NCI-H2171 (cell line): ENCODE results near the gene SFXN2.
"Not testable (repeated sequence)": the region's sequence is repeated elsewhere in the genome, so short reads cannot be mapped to it uniquely, and the experiment has no call there.

Source experiments
- DNase-seq: peaks from one replicate; lab custom pipeline; 2025; lab: John Stamatoyannopoulos, UW

The SFXN2 gene

DNA sequence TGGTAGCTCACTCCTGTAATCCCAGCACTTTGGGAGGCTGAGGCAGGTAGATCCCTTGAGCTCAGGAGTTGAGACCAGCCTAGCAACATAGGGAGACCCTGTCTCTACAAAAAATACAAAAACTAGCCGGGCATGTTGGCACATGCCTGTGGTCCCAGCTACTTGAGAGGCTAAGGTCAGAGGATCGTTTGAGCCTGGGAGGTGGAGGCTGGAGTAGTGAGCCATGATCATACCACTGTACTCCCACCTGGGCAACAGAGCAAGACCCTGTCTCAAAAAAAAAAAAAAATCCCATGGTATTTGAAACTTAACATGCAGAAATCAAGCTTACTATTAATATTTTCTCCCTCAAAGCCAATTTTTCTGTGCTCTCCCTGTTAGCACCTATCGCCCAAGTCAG, 5.9 kb downstream of the SFXN2 start:
- no peak for DNase-seq

DNA sequence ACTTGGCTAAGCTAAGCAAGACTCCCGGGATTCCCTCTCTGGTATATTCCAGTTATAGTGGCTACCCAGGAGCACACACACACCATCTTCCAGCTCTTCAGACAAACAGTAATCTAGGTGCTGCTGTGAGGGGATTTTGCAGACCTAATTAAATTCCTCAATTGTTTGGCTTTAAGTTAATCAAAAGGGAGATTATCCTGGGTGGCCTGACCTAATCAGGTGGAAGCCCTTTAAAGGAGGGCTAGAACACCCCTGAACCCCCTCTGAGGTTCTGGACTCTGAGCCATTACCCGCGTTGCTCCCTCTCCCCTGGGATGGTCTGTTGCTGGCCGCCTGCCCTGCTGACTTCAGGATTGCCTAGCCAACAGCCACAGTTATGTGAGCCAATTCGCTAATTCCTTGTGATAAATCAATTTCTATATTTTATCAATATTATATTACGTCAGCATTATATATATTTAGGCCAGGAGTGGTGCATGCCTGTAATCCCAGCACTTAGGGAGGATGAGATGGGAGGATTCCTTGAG, 6.4 kb downstream of the SFXN2 start:
- DNase-seq = no peak

DNA sequence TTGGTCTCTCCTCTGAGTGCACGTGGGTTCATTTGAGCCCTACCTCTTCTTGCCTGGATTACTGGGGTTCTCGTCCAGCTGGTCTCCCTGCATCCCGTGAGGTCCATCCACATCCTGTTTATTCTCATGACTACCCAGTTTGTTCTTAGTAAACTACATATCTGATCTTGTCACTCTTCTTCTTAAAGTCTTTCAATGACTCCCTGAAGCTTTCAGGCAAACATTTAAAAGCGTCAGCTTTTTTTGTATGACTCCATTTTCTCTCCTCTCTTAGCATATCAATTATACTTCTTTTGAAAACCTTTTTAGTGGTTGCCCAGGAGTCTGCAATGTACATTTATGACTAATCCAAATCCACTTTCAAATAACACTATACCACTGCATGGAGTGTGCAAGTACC, 7.5 kb downstream of the SFXN2 start:
- no peak for DNase-seq

DNA sequence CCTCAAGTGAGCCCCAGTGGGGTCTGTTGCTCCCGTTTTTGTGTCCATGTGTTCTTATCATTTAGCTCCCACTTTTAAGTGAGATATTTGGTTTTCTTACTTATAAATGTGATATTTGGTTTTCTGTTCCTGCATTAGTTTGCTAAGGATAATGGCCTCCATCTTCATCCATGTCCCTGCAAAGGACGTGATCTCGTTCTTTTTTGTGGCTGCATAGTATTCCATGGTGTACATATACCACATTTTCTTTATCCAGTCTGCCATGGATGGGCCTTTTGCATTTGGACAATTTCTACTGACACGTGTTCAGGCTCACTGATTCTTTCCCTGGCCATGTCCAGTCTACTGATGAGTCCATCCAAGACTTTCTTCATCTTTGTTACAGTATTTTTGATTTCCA, 9.6 kb downstream of the SFXN2 start:
- DNase-seq = no peak

DNA sequence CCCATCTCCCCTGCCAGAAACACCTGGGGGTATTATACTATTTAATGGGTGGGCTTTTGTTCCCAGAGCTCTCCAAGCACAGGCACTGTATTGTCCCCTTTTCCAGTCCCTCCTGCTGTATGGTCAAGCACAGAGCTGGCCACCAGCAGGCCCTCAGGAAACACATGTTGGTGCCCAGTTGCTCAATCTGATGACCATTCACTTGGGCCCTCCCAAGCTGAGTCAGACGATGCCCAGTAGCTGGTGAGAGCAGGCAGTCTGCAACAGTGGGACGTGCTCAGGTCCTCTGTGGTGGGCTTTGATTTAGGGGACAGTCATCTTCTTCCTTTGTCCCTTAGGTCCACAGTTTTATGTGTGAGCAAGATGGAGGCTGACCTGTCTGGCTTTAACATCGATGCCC, 11.8 kb downstream of the SFXN2 start:
- DNase-seq = no peak

DNA sequence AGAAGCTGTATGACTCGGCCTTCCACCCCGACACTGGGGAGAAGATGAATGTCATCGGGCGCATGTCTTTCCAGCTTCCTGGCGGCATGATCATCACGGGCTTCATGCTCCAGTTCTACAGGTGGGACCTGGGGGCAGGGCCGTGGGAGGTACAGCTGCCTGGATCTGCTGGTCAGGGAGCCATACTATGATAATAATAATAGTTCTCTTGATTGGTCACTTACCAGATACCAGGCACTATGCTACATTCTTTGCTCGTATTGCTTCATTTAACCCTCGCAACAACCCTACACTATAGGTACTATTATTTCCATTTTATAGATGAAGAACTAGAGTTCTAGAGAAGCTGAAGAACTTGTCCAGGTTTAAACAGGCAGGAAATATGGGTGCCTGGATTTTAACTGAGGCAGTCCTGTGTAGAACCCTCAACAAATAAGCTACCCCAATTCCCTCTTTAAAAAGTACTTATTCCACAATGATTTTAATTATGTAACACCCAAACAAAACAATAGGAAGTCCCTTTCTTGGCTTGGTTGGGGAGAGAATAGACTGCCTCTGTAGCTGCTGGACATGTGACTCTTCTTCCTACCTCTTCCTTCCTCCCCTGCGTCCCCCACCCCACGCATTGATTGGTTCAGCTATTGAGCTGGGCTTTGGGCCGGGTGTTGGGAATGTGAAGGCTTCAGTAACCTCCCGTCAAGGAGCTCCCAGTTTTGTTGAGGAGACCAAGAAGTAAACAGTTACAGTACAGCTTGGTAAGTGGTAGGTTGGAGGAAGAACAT, 12.8 kb downstream of the SFXN2 start:
- DNase-seq = no peak

DNA sequence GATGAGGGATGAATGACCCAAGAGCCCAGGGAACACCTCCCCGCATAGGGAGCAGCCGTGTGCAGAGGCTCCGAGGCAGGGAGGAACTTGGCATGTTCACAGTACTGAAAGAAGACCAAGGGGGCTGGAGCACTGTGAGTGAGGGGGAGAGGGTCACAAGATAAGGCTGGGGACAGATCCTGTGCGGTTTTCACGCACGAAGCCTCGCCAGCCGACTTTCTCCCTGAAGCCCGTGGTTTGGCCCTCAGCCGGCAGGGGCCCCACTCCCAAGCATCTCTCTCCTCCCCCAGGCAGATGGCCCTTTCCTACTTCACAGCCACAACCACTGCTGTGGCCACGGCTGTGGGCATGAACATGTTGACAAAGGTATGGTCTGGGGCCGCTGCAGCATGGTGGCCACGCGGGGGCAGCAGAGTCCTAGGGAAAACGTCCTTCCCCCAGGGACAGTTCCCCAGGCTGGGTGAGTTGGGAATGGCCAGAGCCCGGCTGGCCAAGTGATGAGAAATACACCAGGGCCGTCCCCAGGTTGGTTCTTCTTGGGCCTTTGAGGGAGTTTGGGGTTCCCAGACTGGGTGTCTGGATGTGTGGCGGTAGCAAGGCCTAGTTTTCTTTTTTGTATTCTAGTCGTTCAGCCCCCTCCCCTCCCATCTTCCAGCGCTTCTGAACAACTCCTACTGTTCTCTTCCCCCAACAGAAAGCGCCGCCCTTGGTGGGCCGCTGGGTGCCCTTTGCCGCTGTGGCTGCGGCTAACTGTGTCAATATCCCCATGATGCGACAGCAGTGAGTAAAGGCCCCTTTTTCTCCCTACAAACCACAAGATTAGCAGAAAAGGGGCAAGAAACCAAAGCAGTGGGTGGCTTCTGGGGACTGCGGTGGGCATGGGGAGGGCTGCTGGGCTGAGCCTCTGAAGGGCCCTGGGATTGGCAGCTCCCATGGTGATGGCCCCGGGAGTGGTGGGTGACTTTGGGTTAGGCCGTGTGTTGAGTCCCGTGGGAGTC, 14.9 kb downstream of the SFXN2 start:
- DNase-seq = no peak

DNA sequence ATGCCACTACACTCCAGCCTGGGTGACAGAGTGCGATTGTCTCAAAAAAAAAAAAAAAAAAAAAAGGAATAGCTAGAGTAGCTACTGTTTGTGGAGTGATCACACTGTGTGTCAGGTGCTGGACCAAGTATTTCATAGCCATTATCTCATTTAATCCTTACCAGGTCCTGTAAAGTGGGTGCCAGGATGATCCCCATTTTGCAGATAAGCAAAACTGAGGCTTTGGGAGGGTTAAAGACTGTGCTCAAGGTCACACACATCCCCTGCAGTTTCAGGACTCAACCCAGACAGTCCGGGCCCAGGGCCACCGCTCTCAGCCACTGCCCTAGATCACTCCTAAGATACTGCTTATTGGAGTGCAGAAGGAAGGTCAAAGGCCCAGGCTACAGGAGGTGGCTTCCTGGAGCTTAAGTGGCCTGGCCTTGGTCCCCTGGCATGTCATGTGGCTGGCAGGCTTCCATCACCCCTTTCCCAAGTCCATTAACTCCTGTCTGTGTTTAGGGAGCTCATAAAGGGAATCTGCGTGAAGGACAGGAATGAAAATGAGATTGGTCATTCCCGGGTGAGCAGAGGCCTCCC, 16.9 kb downstream of the SFXN2 start:
- no peak for DNase-seq

DNA sequence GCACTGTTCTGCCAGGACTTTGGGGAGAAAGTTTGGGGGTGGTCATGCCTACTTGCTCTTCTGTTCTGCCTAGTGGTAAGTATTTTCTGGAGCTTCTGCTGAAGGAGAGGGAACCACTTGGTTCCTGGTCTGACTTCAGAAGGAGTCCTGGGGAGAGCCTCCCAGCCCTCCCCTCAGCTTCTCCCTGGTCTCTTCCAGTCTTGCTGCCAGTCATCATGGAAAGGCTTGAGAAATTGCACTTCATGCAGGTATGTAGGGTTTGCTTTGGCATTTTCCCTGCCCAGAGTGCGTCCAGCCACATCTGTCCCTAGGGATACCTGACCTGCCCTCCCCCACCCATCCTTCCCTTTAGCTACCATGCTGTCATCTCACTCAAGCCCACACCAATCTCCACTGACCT, 18.2 kb downstream of the SFXN2 start:
- no peak for DNase-seq

DNA sequence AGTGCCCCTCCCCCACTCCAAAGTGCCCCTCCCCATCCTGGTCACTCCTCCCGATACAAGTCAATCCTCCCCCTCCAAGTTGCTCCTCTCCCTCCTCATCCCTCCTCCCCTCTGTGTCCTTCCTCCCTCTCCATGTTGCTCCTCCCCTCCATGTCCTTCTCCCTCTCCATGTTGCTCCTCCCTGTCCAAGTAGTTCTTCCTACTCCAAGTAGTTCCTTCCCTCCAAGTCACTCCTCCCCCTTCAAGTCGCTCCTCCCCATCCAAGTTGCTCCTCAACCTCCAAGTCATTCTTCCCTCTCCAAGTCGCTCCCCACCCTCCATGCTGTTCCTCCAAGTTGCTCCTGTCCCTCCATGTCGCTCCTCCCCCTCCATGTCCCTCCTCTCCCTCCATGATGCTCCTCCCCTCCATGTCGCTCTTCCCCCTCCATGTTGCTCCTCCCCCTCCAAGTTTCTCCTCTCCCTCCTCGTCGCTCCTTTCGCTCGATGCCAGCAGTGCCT, 20.7 kb downstream of the SFXN2 start:
- DNase-seq = no peak

DNA sequence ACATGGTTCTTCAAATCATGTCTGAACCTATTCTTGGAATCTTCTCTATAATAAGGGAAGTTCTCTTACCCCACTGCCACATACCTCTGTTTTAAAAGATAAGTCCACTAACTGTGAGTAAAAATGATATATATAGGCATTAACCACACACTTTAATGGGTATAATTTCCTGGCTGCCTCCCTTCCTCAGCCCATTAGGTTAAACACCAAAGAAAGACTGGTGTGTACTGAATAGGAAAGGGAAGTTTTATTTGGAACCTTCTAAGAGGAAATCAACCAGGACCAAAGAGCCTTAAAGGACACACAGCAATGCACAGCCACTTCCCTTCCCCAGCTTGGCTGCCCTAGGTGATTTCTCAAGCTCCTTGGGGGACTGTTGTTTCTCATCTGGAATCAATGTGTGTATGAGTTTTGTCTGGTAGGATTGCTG, 24.3 kb downstream of the SFXN2 start:
- DNase-seq = no peak

DNA sequence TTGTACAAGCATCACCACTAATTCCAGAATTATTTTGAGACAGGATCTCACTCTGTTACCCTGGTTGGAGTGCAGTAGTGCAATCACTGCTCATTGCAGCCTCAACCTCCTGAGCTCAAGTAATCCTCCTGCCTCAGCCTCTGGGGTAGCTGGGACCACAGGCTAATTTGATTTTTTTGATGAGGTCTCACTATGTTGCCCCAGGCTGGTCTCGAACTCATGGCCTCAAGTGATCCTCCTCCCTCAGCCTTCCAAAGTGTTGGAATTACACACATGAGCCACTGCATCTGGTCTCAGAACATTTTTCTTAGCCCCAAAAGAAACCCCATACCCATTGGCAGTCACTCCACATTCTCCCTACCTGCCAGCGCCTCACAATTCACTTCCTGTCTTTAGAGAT, 25.8 kb downstream of the SFXN2 start:
- no peak for DNase-seq

DNA sequence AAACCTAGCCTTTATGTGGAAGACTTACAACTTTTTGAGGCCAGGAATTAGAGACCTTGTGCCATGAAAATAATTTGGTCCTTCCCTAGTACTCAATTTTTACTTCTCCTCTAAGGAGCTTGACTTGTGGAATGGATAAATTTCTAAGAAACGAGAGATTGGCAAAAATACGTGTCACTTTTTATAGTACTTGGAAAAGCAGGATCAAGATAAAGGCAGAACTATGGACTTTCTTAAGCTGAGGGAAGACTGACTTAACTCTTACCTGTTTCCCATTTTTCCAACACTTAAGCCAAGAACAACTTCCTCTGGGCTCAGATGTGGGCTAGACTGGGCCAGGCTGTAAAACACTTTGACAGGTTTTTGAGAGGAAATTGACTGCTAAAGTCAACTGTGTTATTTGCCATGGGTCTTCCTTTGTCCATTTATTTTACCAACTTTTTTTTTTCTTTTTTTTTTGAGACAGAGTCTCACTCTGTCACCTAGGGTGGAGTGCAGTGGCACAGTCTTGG, 27.3 kb downstream of the SFXN2 start:
- DNase-seq = no peak

DNA sequence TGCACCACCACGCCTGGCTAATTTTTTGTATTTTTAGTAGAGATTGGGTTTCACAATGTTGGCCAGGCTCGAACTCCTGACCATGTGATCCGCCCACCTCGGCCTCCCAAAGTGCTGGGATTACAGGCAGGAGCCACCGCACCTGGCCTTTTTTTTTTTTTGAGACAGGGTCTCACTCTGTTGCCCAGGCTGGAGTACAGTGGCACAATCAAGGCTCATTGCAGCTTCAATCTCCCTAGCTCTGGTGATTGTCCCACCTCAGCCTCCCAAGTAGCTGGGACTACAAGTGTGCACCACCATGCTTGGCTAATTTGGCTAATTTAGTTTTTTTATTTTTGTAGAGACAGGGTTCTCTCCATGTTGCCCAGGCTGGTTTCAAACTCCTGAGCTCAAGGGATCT, 27.9 kb downstream of the SFXN2 start:
- DNase-seq = not testable (repeated sequence)

DNA sequence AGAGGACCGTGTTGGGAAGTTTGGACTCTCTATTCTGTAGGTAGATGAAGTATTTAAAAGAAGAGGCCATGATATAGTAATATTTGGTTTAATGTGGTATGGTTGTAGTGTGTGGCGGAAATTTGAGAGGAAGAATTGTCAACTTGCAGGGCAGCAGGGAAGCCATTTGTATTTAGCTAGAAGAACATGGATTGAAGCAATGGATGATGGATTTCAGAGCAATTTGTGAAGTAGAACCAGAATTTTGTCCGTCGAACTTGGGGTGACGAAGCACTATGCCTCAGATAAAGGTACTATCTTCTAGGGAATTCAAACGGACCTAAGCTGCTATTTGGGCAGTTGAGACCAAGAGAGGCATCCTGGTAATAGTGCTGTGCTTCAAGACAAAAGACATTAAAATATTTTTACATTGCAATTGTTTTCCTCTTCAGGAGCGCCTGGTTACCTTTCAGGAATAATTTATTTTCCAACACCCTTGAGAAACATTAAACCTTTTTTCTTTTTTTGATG, 28.7 kb downstream of the SFXN2 start:
- DNase-seq = no peak

DNA sequence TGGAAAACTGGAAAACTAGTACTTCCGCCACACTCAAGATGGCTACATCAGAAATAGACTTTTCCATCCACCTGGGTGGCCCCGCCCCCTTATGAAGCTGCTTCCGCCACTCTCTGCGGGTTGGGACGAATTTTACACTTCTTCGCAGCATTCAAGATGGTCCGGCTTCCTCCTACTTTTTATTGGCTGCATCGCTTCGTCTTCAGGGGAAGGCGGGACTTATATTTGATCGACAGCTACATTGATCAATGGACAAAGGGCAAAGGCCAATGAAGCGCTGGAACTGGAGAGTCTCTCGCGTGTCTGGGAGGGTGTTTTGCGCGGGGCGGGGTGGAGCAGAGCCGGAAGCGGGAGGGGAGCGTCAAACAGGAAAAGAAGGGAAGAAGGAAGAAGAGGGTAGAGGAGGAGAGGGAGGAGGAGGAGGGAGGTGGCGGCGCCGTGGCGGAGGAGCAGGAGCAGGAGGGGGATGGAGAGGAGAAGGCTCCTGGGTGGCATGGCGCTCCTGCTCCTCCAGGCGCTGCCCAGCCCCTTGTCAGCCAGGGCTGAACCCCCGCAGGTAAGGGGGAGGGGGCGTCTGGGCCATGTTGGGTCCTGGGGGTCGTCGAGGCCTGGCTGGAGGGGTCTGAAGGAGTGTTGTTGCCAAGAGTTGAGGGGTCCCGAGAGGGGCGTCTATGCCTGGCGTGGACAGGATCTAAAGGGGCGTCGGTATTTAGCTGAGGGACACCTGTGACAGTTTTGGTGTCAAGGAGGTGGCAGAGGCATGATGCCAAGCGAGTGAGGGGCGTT, 29.3 kb downstream of the SFXN2 start, which contains the start of gene WBP1L:
WBP1L (plus strand) TSS at position 361 of the 786 bp plus-strand sequence; CDS start at position 467, 106 bp downstream.
- DNase-seq = peak; percentile 89

DNA sequence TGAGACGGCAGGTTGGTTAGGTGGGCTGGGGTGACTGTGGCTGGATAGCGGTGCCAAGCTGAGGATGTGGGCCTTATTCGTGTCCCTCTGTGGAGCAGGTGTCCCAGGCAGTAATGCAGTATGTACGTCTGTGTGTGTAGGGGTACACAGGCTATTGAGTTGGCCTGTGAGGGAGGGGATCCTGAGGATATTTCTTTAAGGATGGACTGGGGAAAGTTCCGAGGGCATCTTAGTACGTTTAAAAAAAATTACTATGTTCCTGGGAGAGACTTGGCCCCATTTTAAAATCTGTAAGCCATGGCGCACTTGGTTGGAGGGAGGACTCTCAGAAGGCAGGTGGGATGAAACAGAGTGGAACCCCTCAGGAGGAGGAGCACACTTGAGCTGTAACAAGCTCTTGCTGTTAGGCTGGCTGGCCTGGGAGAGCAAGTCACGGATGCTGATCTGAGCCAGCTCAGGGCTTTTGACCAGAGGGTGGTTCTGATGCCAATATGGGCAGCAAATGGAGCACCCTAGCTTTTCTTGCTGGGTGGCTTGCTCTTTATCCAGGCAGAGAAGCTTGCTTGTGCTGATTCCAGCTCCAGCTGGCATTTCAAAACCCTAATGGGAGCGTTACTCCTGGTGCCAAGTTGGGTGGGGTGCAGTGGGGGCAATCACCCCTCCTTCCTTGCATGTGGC, 30.1 kb downstream of the SFXN2 start:
- no peak for DNase-seq

DNA sequence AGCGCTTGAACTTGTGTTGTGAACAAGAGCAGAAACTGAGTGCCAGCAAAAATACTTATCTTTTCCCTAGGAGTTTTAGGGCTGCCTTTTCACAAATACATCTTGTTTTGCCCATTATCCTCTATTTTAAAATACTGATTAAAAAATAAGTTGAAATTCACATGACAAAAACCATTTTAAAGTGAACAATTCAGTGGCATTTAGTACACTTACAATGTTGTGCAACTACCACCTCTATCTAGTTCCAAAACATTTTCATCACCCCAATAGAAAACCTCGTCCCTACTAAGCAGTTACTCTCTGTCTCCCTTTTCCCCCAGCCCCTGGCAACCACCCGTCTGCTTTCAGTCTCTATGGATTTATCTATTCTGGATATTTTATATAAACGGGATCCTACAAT, 30.7 kb downstream of the SFXN2 start:
- no peak for DNase-seq

DNA sequence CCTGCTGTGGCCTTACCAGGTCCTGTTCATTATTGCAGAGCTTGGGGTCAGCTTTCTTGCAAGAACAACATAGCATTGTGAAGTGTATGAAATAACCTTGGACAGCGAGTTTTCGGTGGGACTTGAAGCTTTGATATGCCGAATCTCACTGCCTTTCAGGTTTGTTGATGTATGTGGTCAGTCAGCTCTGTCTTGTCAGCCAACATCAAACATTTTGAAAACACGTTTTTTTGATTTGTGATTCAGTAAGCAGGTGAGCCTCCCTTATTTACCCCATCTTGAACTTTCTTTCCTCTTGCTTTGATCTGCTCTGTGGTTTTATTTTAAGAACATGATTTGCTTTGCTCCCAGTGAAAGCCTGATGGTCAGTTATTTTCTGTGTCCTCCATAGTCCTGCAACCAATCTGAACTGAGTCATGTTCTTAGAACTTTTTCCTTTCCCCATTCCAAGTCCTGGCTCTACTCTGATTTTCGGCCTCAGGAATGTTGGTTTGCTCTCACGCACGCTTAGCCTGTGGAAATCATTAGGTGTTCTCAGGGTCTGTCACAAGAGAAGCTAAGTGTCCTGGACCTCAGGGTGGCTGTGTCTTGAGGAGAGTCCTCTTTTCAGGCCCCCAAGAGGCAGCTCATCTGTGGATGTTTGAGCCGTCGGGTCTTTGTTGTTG, 38.0 kb downstream of the SFXN2 start:
- DNase-seq = no peak
